Mesothelial cell of epicardium (in vitro differentiated cells): ENCODE measurements around the gene TTN. TPM values are rescaled to one million over a fixed set of nuclear protein-coding genes. Genes with fewer than 3 reads are reported as not detected.

Experiments
- DNase-seq, 2 experiments: peaks; one replicate each; pipeline ENCODE4 v3.0.0; 2021; ENCODE audit warnings: low spot score in 2 of 2; ENCODE audit not compliant: unreplicated experiment in 2 of 2
- H3K27ac Mint-ChIP-seq: 2 replicates; pipeline ENCODE4 v1.8.0; 2021; ENCODE audit warnings: mixed read lengths
- H3K27me3 Mint-ChIP-seq: 2 replicates; pipeline ENCODE4 v1.8.0; 2021; ENCODE audit warnings: low read depth, mixed read lengths
- H3K36me3 Mint-ChIP-seq: 2 replicates; pipeline ENCODE4 v1.8.0; 2021; ENCODE audit warnings: mixed read lengths
- H3K4me1 Mint-ChIP-seq: 2 replicates; pipeline ENCODE4 v1.8.0; 2021; ENCODE audit warnings: mixed read lengths
- H3K4me3 Mint-ChIP-seq: 2 replicates; pipeline ENCODE4 v1.8.0; 2021; ENCODE audit warnings: mild to moderate bottlenecking, moderate library complexity, mixed read lengths
- H3K9me3 Mint-ChIP-seq: 2 replicates; pipeline ENCODE4 v1.8.0; 2021; ENCODE audit warnings: mixed read lengths
- CTCF ChIP-seq: fragments of 200-600 bp; sonication (generic); IDR thresholded peaks from one replicate; pipeline ENCODE4 v1.5.0; 2021; ENCODE audit warnings: antibody characterized with exemption; ENCODE audit not compliant: unreplicated experiment
- total RNA-seq: library from RNA; stranded (reverse); gene quantifications from 3 replicates; pipeline ENCODE4 v1.2.1, GENCODE V29; 2021

TTN gene
- total RNA-seq, 1 donor from 2014 or later: 1.2 TPM

GRCh38 chr2:178499640-178500039, 307.6 kb downstream of the TTN start:
- TF ChIP-seq CTCF: no peak
- Mint-ChIP-seq H3K27me3 (no peaks in the 10 kb centered on the region), H3K27ac (no peak overlapping the region), H3K9me3 (no peaks in the 10 kb centered on the region), H3K4me1 (no peaks in the 10 kb centered on the region), H3K36me3 (peaks cover 50% of the 10 kb centered on the region), H3K4me3 (no peak overlapping the region)
- no peak for DNase-seq

- Mint-ChIP-seq H3K9me3 (no peaks in the 10 kb centered on the region), H3K27me3 (no peaks in the 10 kb centered on the region), H3K4me3 (no peak overlapping the region), H3K36me3 (peaks cover 55% of the 10 kb centered on the region), H3K27ac (no peak overlapping the region), H3K4me1 (no peaks in the 10 kb centered on the region)
- no peak for DNase-seq
- TF ChIP-seq CTCF: no peak
Observed at GRCh38 chr2:178498137-178498536, 309.1 kb downstream of the TTN start.

GRCh38 chr2:178496049-178496448, 311.2 kb downstream of the TTN start:
- no peaks in the 10 kb centered on the region for H3K9me3 Mint-ChIP-seq
- H3K36me3 Mint-ChIP-seq: peaks cover 53% of the 10 kb centered on the region
- no peaks in the 10 kb centered on the region for H3K27me3 Mint-ChIP-seq
- no peak overlapping the region for H3K4me3 Mint-ChIP-seq
- no peak for TF ChIP-seq CTCF
- no peak overlapping the region for H3K27ac Mint-ChIP-seq
- DNase-seq: no peak
- H3K4me1 Mint-ChIP-seq: no peaks in the 10 kb centered on the region

- Mint-ChIP-seq H3K9me3 (peaks cover 5% of the 10 kb centered on the region), H3K27ac (no peak overlapping the region), H3K4me3 (no peak overlapping the region), H3K4me1 (peaks cover 4% of the 10 kb centered on the region), H3K36me3 (peaks cover 57% of the 10 kb centered on the region), H3K27me3 (no peaks in the 10 kb centered on the region)
- no peak for DNase-seq
- no peak for TF ChIP-seq CTCF
Observed at GRCh38 chr2:178491612-178492011, 315.6 kb downstream of the TTN start.

- Mint-ChIP-seq H3K4me1 (peaks cover 35% of the 10 kb centered on the region), H3K27me3 (no peaks in the 10 kb centered on the region)
- no peak for DNase-seq
Observed at GRCh38 chr2:178485356-178485755, 321.9 kb downstream of the TTN start.

More at GRCh38 chr2:178485356-178485755, 321.9 kb downstream of the TTN start:
- peaks cover 29% of the 10 kb centered on the region for H3K36me3 Mint-ChIP-seq
- no peak for TF ChIP-seq CTCF
- no peak overlapping the region for H3K27ac Mint-ChIP-seq
- H3K9me3 Mint-ChIP-seq: peaks cover 5% of the 10 kb centered on the region
- H3K4me3 Mint-ChIP-seq: no peak overlapping the region
